SK-N-SH (cell line): Measurements from ENCODE around the gene FGF22.

Experiments used
- EP300 ChIP-seq, 2 experiments: IDR thresholded peaks; 2 replicates each; pipeline versions ENCODE4 v1.4.0 to v1.6.1; 2012; ENCODE audit warnings: borderline replicate concordance in 1 of 2, low read depth in 1 of 2, low read length in 1 of 2
- POLR2AphosphoS5 ChIP-seq: IDR thresholded peaks from 2 replicates; pipeline ENCODE4 v1.6.1; 2012; ENCODE audit warnings: low read depth, low read length
- SIN3A ChIP-seq: IDR thresholded peaks from 2 replicates; pipeline ENCODE4 v1.6.1; 2012; ENCODE audit warnings: low read depth, mild to moderate bottlenecking, low read length, moderate library complexity, borderline replicate concordance
- USF2 ChIP-seq: fragments of 150-350 bp; IDR thresholded peaks from 2 replicates; pipeline ENCODE4 v1.6.1; 2017; ENCODE audit warnings: antibody characterized with exemption, low read length, low read depth, borderline replicate concordance
- YY1 ChIP-seq: IDR thresholded peaks from 2 replicates; pipeline ENCODE4 v1.4.0; 2012; ENCODE audit warnings: low read depth, mild to moderate bottlenecking
- TF ChIP-seq, protein P1 (sequence below): fragments of 200-600 bp; sonication (generic); IDR thresholded peaks from 2 replicates; pipeline ENCODE4 v1.6.1; 2017; ENCODE audit warnings: antibody characterized with exemption, mild to moderate bottlenecking, moderate library complexity

GRCh38 chr19:591099-591958, 48.4 kb upstream of the FGF22 start:
- TF ChIP-seq, protein P1, sequence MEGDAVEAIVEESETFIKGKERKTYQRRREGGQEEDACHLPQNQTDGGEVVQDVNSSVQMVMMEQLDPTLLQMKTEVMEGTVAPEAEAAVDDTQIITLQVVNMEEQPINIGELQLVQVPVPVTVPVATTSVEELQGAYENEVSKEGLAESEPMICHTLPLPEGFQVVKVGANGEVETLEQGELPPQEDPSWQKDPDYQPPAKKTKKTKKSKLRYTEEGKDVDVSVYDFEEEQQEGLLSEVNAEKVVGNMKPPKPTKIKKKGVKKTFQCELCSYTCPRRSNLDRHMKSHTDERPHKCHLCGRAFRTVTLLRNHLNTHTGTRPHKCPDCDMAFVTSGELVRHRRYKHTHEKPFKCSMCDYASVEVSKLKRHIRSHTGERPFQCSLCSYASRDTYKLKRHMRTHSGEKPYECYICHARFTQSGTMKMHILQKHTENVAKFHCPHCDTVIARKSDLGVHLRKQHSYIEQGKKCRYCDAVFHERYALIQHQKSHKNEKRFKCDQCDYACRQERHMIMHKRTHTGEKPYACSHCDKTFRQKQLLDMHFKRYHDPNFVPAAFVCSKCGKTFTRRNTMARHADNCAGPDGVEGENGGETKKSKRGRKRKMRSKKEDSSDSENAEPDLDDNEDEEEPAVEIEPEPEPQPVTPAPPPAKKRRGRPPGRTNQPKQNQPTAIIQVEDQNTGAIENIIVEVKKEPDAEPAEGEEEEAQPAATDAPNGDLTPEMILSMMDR = no peak
- TF ChIP-seq EP300 (IDR thresholded peaks at IDR 0.05; ENCODE audit: borderline replicate concordance in 1 of 2, low read depth in 1 of 2, low read length in 1 of 2) = no peak
- TF ChIP-seq YY1 = no peak
- TF ChIP-seq POLR2AphosphoS5 = no peak
- no peak for TF ChIP-seq SIN3A
- no peak for TF ChIP-seq USF2
